Astrocyte (in vitro differentiated cells and primary cell): ENCODE measurements around the gene EPHB2. TPM values are rescaled to one million over a fixed set of nuclear protein-coding genes. Genes with fewer than 3 reads are reported as not detected.

Source experiments
- DNase-seq: peaks from one replicate; pipeline ENCODE4 v3.0.0-alpha.2; 2010; ENCODE audit warnings: low read depth
- FAIRE-seq: peaks from 2 replicates; lab custom pipeline; 2011; peaks lifted over from hg19 to GRCh38; lab: Jason Lieb, UNC
- H2AFZ ChIP-seq: 2 replicates; pipeline ENCODE4 v1.6.0; 2012; ENCODE audit warnings: low read depth, low read length, inconsistent platforms
- H3K27ac ChIP-seq: 2 replicates; pipeline ENCODE4 v1.5.1; 2011; ENCODE audit warnings: low read depth, low read length, inconsistent platforms
- H3K27me3 ChIP-seq: 2 replicates; pipeline ENCODE4 v1.6.0; 2011; ENCODE audit warnings: low read length, inconsistent platforms; ENCODE audit not compliant: insufficient read depth
- H3K36me3 ChIP-seq: 2 replicates; pipeline ENCODE4 v1.5.1; 2011; ENCODE audit warnings: low read length, inconsistent platforms; ENCODE audit not compliant: insufficient read depth
- H3K4me1 ChIP-seq: 2 replicates; pipeline ENCODE4 v1.5.1; 2011; ENCODE audit warnings: low read length, inconsistent platforms; ENCODE audit not compliant: insufficient read depth
- H3K4me2 ChIP-seq: 2 replicates; pipeline ENCODE4 v1.6.0; 2012; ENCODE audit warnings: low read length, inconsistent platforms
- H3K4me3 ChIP-seq: 2 replicates; pipeline ENCODE4 v1.5.1; 2011; ENCODE audit warnings: low read depth, mild to moderate bottlenecking, low read length, inconsistent platforms; ENCODE audit not compliant: insufficient read depth
- H3K79me2 ChIP-seq: 2 replicates; pipeline ENCODE4 v1.6.0; 2012; ENCODE audit warnings: mild to moderate bottlenecking, low read length, inconsistent platforms; ENCODE audit not compliant: insufficient read depth
- H3K9ac ChIP-seq: 2 replicates; pipeline ENCODE4 v1.6.0; 2012; ENCODE audit warnings: mild to moderate bottlenecking, low read length, inconsistent platforms
- H3K9me3 ChIP-seq: 2 replicates; pipeline ENCODE4 v1.5.1; 2012; ENCODE audit warnings: low read depth, mild to moderate bottlenecking, low read length, inconsistent platforms; ENCODE audit not compliant: insufficient read depth
- H4K20me1 ChIP-seq: 2 replicates; pipeline ENCODE4 v1.6.0; 2012; ENCODE audit warnings: low read length, inconsistent platforms; ENCODE audit not compliant: insufficient read depth
- H3K27ac Mint-ChIP-seq: one replicate; pipeline ENCODE4 v1.8.0; 2021; ENCODE audit warnings: mild to moderate bottlenecking, mixed read lengths; ENCODE audit not compliant: unreplicated experiment
- H3K27me3 Mint-ChIP-seq: one replicate; pipeline ENCODE4 v1.8.0; 2021; ENCODE audit warnings: low read depth, mixed read lengths; ENCODE audit not compliant: unreplicated experiment
- H3K36me3 Mint-ChIP-seq: one replicate; pipeline ENCODE4 v1.8.0; 2021; ENCODE audit warnings: low read depth, mixed read lengths; ENCODE audit not compliant: unreplicated experiment
- H3K4me1 Mint-ChIP-seq: one replicate; pipeline ENCODE4 v1.8.0; 2021; ENCODE audit warnings: low read depth, mixed read lengths; ENCODE audit not compliant: unreplicated experiment
- H3K4me3 Mint-ChIP-seq: one replicate; pipeline ENCODE4 v1.8.0; 2021; ENCODE audit warnings: mild to moderate bottlenecking, moderate library complexity, mixed read lengths; ENCODE audit not compliant: unreplicated experiment
- H3K9me3 Mint-ChIP-seq: one replicate; pipeline ENCODE4 v1.8.0; 2021; ENCODE audit warnings: mild to moderate bottlenecking, mixed read lengths; ENCODE audit not compliant: unreplicated experiment
- EZH2 ChIP-seq: IDR thresholded peaks from 2 replicates; pipeline ENCODE4 v1.6.1; 2012; ENCODE audit warnings: mild to moderate bottlenecking, low read length, inconsistent platforms; ENCODE audit not compliant: insufficient read depth
- total RNA-seq: library from RNA; stranded (reverse); gene quantifications from 2 replicates; pipeline ENCODE4 v1.2.1, GENCODE V29; 2021
- TF ChIP-seq, protein P1 (sequence below): IDR thresholded peaks from 2 replicates; pipeline ENCODE4 v1.5.1; 2011; ENCODE audit warnings: low read depth, mild to moderate bottlenecking, inconsistent platforms, low read length, moderate library complexity; ENCODE audit not compliant: insufficient read depth

Gene EPHB2
- total RNA-seq, 1 donor from 2014 or later = 8.4 TPM

- no peak for FAIRE-seq
- peaks cover 87% of the 10 kb centered on the region for H3K79me2 ChIP-seq
- Mint-ChIP-seq H3K9me3 (no peaks in the 10 kb centered on the region), H3K36me3 (no peaks in the 10 kb centered on the region), H3K4me3 (no peak overlapping the region), H3K4me1 (peaks cover 25% of the 10 kb centered on the region), H3K27ac (no peak overlapping the region), H3K27me3 (peaks cover 8% of the 10 kb centered on the region)
- no peak overlapping the region for H3K4me3 ChIP-seq
- no peaks in the 10 kb centered on the region for H3K27me3 ChIP-seq
- H3K4me1 ChIP-seq = peaks cover 43% of the 10 kb centered on the region
- H2AFZ ChIP-seq = no peak overlapping the region
- H3K4me2 ChIP-seq = peak overlapping the region; percentile 40
- no peaks in the 10 kb centered on the region for H3K9me3 ChIP-seq
- H3K9ac ChIP-seq = no peak overlapping the region
- no peaks in the 10 kb centered on the region for H3K36me3 ChIP-seq
- peaks cover 16% of the 10 kb centered on the region for H4K20me1 ChIP-seq
- peak overlapping the region; percentile 41 for H3K27ac ChIP-seq
- no peak for DNase-seq
- TF ChIP-seq, protein P1, sequence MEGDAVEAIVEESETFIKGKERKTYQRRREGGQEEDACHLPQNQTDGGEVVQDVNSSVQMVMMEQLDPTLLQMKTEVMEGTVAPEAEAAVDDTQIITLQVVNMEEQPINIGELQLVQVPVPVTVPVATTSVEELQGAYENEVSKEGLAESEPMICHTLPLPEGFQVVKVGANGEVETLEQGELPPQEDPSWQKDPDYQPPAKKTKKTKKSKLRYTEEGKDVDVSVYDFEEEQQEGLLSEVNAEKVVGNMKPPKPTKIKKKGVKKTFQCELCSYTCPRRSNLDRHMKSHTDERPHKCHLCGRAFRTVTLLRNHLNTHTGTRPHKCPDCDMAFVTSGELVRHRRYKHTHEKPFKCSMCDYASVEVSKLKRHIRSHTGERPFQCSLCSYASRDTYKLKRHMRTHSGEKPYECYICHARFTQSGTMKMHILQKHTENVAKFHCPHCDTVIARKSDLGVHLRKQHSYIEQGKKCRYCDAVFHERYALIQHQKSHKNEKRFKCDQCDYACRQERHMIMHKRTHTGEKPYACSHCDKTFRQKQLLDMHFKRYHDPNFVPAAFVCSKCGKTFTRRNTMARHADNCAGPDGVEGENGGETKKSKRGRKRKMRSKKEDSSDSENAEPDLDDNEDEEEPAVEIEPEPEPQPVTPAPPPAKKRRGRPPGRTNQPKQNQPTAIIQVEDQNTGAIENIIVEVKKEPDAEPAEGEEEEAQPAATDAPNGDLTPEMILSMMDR = no peak
- TF ChIP-seq EZH2 = no peak
These were observed 27.4 kb downstream of the EPHB2 start for GRCh38 chr1:22738069-22738435.

DNA sequence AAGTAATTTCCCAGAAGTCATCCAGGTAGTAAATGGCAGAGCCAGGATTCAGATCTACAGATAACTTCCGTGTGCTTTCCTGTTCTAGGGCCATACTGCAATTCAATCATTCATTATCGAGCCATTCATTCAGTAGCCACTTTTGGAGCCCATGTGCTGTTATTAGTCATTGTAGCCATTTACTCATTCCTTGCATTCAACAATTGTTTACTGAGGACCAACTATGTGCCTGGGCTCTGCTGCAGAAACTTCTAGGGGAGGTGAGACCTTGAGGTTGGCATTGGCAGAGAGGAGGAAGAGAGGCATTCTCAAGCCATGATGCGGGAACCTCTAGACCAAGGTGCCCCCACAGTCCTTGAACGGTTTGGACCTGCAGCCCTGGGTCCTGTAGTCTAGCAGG lies 27.9 kb downstream of the EPHB2 start:
- TF ChIP-seq, protein P1 = no peak
- no peak for TF ChIP-seq EZH2
- Mint-ChIP-seq H3K27ac (no peak overlapping the region), H3K9me3 (no peaks in the 10 kb centered on the region), H3K4me3 (no peak overlapping the region), H3K4me1 (peaks cover 25% of the 10 kb centered on the region), H3K36me3 (no peaks in the 10 kb centered on the region), H3K27me3 (peaks cover 8% of the 10 kb centered on the region)
- DNase-seq (peak; percentile 43), FAIRE-seq (no peak)
- H3K27ac ChIP-seq = peak overlapping the region; percentile 41
- no peak overlapping the region for H3K4me3 ChIP-seq
- no peaks in the 10 kb centered on the region for H3K27me3 ChIP-seq
- H3K9ac ChIP-seq = no peak overlapping the region
- no peak overlapping the region for H2AFZ ChIP-seq
- H4K20me1 ChIP-seq = peaks cover 12% of the 10 kb centered on the region
- no peaks in the 10 kb centered on the region for H3K36me3 ChIP-seq
- H3K9me3 ChIP-seq = no peaks in the 10 kb centered on the region
- H3K4me1 ChIP-seq = peaks cover 43% of the 10 kb centered on the region
- H3K4me2 ChIP-seq = peak overlapping the region; percentile 40
- peaks cover 87% of the 10 kb centered on the region for H3K79me2 ChIP-seq

DNA sequence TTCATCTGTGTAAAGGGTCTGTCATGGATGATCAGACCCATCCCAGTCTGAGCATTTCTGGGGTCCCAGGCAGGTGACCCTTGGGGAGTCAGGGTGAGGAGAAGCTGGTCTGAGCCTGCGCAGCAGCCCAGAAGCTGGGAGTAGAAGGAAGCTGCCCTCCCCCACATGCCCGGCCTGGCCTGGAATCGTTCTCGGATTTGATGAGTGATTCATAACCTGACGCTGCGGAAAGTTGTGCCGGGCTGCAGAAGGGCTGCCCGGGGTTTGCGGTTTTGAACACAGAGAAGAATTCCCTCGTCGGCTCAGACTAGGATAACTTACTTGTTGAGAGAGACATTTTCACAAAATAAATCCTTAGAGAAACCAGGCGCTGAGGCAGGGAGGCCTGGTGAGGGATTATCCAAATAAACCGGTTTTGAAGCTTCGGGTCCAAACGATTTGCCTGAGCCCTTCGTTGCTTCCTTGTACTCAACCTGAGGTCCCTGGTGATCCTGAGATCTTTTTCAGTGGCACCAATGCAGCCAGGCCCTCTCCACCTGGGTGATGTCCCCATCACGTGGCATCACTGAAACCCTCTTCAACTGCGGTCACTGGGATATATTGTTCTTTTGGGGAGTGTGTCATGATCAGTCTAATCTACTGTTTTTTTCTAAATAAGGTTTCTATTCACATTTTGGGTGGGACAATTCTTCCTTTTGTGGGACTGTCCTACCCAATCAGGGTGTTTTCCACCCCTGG lies 29.2 kb downstream of the EPHB2 start:
- Mint-ChIP-seq H3K27me3 (peaks cover 8% of the 10 kb centered on the region), H3K4me3 (no peak overlapping the region), H3K36me3 (no peaks in the 10 kb centered on the region), H3K27ac (peak overlapping the region; percentile 83), H3K9me3 (no peaks in the 10 kb centered on the region), H3K4me1 (peaks cover 25% of the 10 kb centered on the region)
- Histone ChIP-seq H2AFZ (no peak overlapping the region), H4K20me1 (peaks cover 5% of the 10 kb centered on the region), H3K4me1 (peaks cover 51% of the 10 kb centered on the region), H3K4me3 (peak overlapping the region; percentile 11), H3K9me3 (no peaks in the 10 kb centered on the region), H3K27me3 (no peaks in the 10 kb centered on the region), H3K79me2 (peaks cover 84% of the 10 kb centered on the region), H3K27ac (peak overlapping the region; percentile 97), H3K36me3 (no peaks in the 10 kb centered on the region), H3K9ac (peak overlapping the region; percentile 76), H3K4me2 (peak overlapping the region; percentile 79)
- DNase-seq (peak; percentile 94), FAIRE-seq (peak; percentile 78)
- TF ChIP-seq, protein P1 = no peak
- no peak for TF ChIP-seq EZH2
